ENCODE measurements around the gene SMIM8.

SMIM8 gene

GRCh38 chr6:87336367-87336766 is 14.0 kb downstream of the SMIM8 start:
- DNase-seq, result no peak

DNA sequence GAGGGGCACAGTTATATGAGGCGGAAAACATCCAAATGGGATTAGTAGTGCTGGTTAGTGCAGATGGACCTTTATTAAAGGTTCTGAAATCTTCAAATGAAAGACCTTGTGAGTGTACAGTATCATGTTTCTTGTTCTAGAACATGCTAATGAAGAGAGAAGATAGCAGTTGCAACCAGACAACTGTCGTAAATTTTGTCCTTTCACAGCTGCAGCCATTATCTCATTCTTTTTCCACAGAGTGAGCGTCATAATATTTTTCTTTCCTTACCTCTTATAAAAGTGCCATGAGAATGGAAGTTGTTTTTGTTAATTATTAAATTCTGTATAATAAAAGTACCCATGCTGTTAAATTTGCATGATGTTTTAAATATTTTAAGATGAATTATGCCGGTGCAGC is 17.8 kb downstream of the SMIM8 start:
- no peak for DNase-seq

- no peak for DNase-seq
Observed at GRCh38 chr6:87341158-87341557, 18.8 kb downstream of the SMIM8 start.

DNA sequence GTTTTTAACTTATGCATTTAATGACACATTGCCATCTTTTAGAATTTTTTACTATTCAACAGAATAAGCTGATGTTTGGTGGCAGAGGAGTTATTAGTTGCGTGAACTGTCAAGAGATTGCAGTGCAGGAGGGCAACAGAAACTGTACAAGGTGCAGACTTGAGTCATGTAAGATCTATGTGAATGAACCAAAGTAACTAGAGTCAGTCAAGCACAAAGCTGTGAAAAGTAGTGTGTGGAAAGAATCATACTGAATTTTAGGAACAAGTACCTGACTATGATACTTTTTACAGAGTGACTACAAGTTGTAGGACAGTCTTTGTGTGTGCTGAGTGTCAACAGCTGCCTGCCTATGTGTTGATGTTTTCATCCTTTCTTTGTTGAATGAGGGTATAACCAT is 19.5 kb downstream of the SMIM8 start:
- no peak for DNase-seq

- DNase-seq, result no peak
Observed at GRCh38 chr6:87342829-87343228, 20.4 kb downstream of the SMIM8 start.

GRCh38 chr6:87344731-87345130 is 22.3 kb downstream of the SMIM8 start, which contains the start of gene C6orf163:
C6orf163 (plus strand) TSS chr6:87344813; CDS start chr6:87345100, 287 bp downstream.
- no peak for DNase-seq

GRCh38 chr6:87346700-87347099 is 24.3 kb downstream of the SMIM8 start:
- DNase-seq, result no peak

DNA sequence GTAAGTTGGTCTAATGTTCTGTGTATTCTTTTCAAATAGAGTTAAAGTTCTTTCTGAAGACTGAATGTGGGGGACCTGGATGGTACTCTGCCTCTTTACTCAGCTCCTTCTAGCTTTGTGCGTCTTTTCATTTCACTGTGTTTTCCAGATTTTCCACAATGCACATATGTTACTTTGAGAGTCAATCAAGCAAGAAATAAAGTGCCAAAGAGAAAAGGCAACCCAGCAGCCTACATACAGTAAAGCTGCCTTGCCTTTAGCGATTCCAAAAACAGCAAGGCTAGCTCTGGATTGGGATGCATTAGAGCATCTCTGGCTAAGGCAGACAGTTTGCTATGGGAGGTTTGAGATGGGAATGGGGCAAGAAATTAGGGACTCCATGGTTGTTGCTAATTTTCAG is 27.5 kb downstream of the SMIM8 start:
- DNase-seq, result no peak

DNA sequence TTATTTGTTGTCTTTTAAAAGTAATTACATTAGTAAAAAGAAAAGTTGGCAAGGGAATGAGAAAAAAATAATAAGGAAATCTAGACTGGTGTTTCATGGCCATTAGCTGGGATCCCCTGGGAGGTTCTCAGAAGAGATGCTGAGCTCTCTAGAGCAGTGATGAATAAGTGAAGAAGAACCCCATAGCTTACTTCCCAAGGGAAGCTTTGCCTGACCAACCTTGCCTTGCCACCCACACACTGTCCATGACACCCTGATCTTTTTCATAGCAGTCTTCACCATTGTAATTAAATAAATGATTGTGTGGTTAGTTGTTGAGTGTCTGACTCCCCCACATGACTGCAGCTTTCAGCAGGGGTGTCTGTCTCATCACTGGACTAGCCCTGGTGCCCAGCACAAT is 28.1 kb downstream of the SMIM8 start:
- DNase-seq, result no peak

DNA sequence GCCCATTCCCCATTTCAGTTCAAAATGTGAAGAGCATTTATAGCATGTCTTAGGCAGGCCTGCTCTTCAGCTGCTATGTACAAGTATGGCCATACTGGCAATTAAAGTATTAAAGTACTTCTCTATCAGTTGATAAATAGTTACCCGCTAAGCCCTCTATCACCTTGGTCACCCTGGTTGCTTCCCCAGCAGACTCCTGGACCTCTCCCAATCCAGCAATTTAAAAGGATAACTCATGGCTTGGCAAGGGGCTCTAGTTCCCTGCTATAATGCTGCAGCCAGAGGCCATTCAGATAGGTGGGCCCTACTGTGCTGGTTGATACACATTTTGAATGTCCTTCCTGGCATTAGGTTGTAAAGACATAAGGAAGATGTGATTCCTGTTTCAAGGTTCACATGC is 29.2 kb downstream of the SMIM8 start:
- DNase-seq, result no peak

DNA sequence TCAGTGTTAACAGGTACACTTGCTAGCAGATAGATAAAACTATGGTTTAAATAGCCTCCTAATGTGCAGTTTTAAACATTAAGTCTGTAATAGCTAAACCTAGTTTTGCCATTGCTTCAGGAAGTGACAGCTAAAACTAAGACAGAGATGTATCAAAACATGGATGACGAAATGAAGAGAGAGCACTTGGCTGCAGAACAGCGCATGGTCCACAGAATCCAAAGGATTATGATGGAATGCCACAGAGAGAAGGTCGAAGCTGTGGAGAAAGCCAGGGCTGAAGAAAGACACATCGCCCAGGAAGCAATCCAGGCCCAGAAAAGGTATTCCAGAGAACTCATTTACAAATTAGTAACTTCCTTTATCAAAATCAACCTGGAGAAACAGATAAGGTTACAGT is 33.8 kb downstream of the SMIM8 start:
- no peak for DNase-seq

- no peak for DNase-seq
Observed at GRCh38 chr6:87357479-87358196, 35.2 kb downstream of the SMIM8 start.

DNA sequence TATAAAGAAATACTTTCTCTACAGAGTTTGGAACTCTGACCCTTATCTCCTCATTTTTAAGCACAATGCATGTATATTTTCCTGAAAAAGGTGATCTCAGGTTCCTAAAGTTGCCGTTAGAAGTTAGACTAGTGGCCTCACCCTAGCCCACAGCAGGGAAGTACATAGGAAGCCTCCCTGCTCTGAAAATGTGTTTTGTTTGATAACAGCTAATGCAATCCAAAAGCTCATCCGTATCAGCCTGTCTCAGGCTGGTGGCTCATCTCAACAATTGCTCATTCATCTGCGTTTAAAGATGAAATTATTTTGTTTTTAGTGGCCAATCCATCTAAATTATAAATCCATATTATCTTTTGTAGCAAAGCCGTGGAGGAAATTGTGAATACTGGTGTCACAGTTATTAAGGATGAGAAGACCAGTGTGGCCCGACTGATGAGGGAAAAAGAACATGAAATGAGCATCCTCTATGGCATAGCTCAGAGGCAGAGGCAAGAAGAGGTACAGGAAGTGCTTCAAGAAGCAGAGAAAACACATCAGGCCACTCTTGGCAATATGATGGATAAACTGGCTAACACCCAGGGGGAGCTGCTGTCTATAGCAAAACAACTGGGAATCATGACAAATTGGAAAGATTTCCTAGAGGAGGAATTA is 42.3 kb downstream of the SMIM8 start:
- no peak for DNase-seq

GRCh38 chr6:87366072-87366827 is 43.9 kb downstream of the SMIM8 start:
- no peak for DNase-seq

GRCh38 chr6:87366899-87367298 is 44.5 kb downstream of the SMIM8 start:
- DNase-seq, result no peak

DNA sequence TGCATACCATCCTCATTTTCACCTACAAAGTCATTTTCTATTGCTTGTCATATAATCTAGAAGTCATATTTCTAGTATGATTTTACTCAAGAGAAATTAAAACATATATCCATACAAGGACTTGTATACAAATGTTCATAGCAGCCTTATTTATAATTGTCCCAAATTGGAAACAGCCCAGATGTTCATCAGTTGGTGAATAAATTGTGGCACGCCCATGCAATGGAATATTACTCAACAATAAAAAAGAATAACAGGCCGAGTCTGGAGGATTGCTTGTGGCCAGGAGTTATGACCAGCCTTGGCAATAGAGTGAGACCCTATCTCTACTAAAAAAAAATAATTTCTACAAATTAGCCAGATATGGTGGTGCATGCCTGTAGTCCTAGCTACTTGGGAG is 51.0 kb downstream of the SMIM8 start:
- no peak for DNase-seq

DNA sequence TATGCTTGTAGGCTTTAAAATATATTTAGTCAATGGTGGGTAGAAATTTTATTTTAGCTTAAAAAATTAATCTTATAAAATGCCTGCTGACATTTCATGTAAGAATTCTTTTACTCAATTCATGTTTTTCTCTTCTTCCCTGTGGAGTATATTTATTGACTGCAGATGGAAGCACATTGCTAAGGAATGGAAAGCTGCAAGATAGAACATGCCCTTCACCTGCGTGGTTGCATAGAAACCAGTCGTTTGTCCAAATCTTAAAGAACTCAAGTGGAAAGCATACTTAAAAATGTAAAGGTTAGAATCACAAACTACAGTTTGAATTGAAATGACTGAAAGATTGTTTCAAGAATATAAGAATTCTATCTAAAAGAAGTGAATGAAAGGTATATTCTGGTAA is 52.9 kb downstream of the SMIM8 start:
- no peak for DNase-seq

GRCh38 chr6:87376643-87377042 is 54.3 kb downstream of the SMIM8 start:
- DNase-seq, result no peak

GRCh38 chr6:87378947-87379346 is 56.6 kb downstream of the SMIM8 start:
- no peak for DNase-seq

DNA sequence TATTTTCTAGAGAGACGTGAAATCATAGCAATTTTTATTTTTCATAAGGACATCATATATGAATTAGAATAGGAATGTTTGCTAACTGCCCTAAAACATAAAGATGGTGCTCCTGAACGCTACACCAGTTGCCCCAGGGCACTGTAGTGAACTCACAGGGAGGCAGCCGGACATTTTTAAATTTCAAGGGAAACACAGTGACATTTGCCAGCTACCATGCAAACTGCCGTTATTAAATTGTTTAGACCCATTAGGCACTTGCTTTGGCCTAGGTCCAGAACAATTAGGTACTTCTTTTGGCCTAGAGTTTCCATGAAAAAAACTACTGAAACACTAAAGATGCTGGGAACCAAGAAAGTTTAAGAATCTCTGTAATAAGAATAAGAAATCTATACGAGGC is 60.5 kb downstream of the SMIM8 start:
- no peak for DNase-seq

GRCh38 chr6:87384038-87384437 is 61.6 kb downstream of the SMIM8 start:
- no peak for DNase-seq

- no peak for DNase-seq
Observed at GRCh38 chr6:87384449-87384848, 62.1 kb downstream of the SMIM8 start.

DNA sequence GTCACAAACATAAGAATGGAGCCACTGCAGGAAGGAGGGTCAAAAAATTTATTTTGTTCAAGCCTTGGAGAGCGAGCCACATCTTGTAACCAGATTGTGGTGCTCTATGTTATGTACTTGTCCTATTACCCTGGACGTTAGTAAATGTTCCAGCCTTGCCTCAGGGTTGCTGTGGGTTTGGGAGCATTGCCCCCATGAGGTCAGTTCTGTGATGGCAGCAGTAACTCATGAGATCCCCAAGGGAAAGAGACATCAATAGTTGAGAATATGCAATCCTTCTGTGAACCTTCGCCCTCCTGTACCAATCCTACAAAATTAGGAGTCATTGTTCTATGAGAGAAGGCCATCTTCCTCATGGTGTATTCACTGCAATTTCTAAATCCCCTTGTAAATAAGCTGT is 68.9 kb downstream of the SMIM8 start:
- DNase-seq, result peak; percentile 19 to 61
